GM18517 (cell line): Measurements from ENCODE around the gene ZNF292.
"Not testable (repeated sequence)": the region's sequence is repeated elsewhere in the genome, so short reads cannot be mapped to it uniquely, and the experiment has no call there.

ENCODE experiments used
- ATAC-seq: cut with Tn5 transposase; IDR thresholded peaks from one replicate; pipeline ENCODE4 v1.9.1; 2021; ENCODE audit warnings: mild to moderate bottlenecking, moderate library complexity; ENCODE audit not compliant: unreplicated experiment

The ZNF292 gene

GRCh38 chr6:87209812-87210211 lies 54.4 kb downstream of the ZNF292 start:
- no peak for ATAC-seq

- peak; percentile 98 for ATAC-seq
Measured at GRCh38 chr6:87210979-87211378, 55.6 kb downstream of the ZNF292 start.

GRCh38 chr6:87212596-87212995 lies 57.2 kb downstream of the ZNF292 start:
- no peak for ATAC-seq

GRCh38 chr6:87213364-87213763 lies 58.0 kb downstream of the ZNF292 start:
- ATAC-seq: no peak

GRCh38 chr6:87214831-87215230 lies 59.5 kb downstream of the ZNF292 start:
- ATAC-seq: no peak

GRCh38 chr6:87220997-87221396 lies 65.6 kb downstream of the ZNF292 start:
- ATAC-seq: no peak

GRCh38 chr6:87222676-87223075 lies 67.3 kb downstream of the ZNF292 start:
- no peak for ATAC-seq

GRCh38 chr6:87224971-87225370 lies 69.6 kb downstream of the ZNF292 start:
- no peak for ATAC-seq

GRCh38 chr6:87225511-87225910 lies 70.1 kb downstream of the ZNF292 start:
- no peak for ATAC-seq

GRCh38 chr6:87225937-87226336 lies 70.6 kb downstream of the ZNF292 start:
- no peak for ATAC-seq

GRCh38 chr6:87230801-87231200 lies 75.4 kb downstream of the ZNF292 start:
- ATAC-seq: no peak

- peak; percentile 54 for ATAC-seq
Measured at GRCh38 chr6:87237804-87238203, 82.4 kb downstream of the ZNF292 start.

- ATAC-seq: not testable (repeated sequence)
Measured at GRCh38 chr6:87239098-87239635, 83.8 kb downstream of the ZNF292 start.

- no peak for ATAC-seq
Measured at GRCh38 chr6:87241304-87241703, 85.9 kb downstream of the ZNF292 start.

GRCh38 chr6:87242311-87242710 lies 86.9 kb downstream of the ZNF292 start:
- no peak for ATAC-seq

GRCh38 chr6:87243812-87244211 lies 88.4 kb downstream of the ZNF292 start:
- ATAC-seq: no peak

- no peak for ATAC-seq
Measured at GRCh38 chr6:87244380-87244779, 89.0 kb downstream of the ZNF292 start.

GRCh38 chr6:87250019-87250418 lies 94.7 kb downstream of the ZNF292 start:
- no peak for ATAC-seq

- no peak for ATAC-seq
Measured at GRCh38 chr6:87251225-87251624, 95.9 kb downstream of the ZNF292 start.

- ATAC-seq: no peak
Measured at GRCh38 chr6:87251725-87252124, 96.4 kb downstream of the ZNF292 start.

GRCh38 chr6:87257046-87257445 lies 101.7 kb downstream of the ZNF292 start:
- ATAC-seq: no peak

GRCh38 chr6:87257565-87257964 lies 102.2 kb downstream of the ZNF292 start:
- ATAC-seq: no peak

GRCh38 chr6:87257975-87258374 lies 102.6 kb downstream of the ZNF292 start:
- ATAC-seq: no peak
